ENCODE data around the gene CTNNA3. TPM values are rescaled to one million over a fixed set of nuclear protein-coding genes. Genes with fewer than 3 reads are reported as not detected.

The CTNNA3 gene
- total RNA-seq, 1 donor: not detected

- no peak overlapping the region for H3K27ac ChIP-seq (ENCODE audit: low read depth, low read length)
- H3K36me3 ChIP-seq (ENCODE audit: insufficient read depth, low read length): no peaks in the 10 kb centered on the region
- no peaks in the 10 kb centered on the region for H3K27me3 ChIP-seq (ENCODE audit: insufficient read depth, low read length)
- no peak for DNase-seq (ENCODE audit: insufficient read length, low spot score, missing footprints)
- no peaks in the 10 kb centered on the region for H3K79me2 ChIP-seq (ENCODE audit: insufficient read depth, low read length)
- H3K9me3 ChIP-seq (ENCODE audit: low read depth, low read length): no peaks in the 10 kb centered on the region
- H2AFZ ChIP-seq (ENCODE audit: low read length): no peak overlapping the region
- H3K4me3 ChIP-seq (ENCODE audit: insufficient read depth, low read length): no peak overlapping the region
- no peaks in the 10 kb centered on the region for H4K20me1 ChIP-seq (ENCODE audit: insufficient read depth, low read length)
- no peak overlapping the region for H3K4me2 ChIP-seq (ENCODE audit: insufficient read depth, low read length)
- TF ChIP-seq, protein P1, sequence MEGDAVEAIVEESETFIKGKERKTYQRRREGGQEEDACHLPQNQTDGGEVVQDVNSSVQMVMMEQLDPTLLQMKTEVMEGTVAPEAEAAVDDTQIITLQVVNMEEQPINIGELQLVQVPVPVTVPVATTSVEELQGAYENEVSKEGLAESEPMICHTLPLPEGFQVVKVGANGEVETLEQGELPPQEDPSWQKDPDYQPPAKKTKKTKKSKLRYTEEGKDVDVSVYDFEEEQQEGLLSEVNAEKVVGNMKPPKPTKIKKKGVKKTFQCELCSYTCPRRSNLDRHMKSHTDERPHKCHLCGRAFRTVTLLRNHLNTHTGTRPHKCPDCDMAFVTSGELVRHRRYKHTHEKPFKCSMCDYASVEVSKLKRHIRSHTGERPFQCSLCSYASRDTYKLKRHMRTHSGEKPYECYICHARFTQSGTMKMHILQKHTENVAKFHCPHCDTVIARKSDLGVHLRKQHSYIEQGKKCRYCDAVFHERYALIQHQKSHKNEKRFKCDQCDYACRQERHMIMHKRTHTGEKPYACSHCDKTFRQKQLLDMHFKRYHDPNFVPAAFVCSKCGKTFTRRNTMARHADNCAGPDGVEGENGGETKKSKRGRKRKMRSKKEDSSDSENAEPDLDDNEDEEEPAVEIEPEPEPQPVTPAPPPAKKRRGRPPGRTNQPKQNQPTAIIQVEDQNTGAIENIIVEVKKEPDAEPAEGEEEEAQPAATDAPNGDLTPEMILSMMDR (IDR thresholded peaks at IDR 0.05; ENCODE audit: extremely low read depth, low read depth, low read length): no peak
- H3K4me1 ChIP-seq (ENCODE audit: insufficient read depth, low read length): no peaks in the 10 kb centered on the region
Observed at GRCh38 chr10:67521546-67521945, 174.4 kb downstream of the CTNNA3 start.

GRCh38 chr10:67520924-67521520 is 175.0 kb downstream of the CTNNA3 start:
- H3K36me3 ChIP-seq (ENCODE audit: insufficient read depth, low read length): no peaks in the 10 kb centered on the region
- no peak overlapping the region for H3K4me3 ChIP-seq (ENCODE audit: insufficient read depth, low read length)
- H4K20me1 ChIP-seq (ENCODE audit: insufficient read depth, low read length): no peaks in the 10 kb centered on the region
- no peak overlapping the region for H3K4me2 ChIP-seq (ENCODE audit: insufficient read depth, low read length)
- TF ChIP-seq, protein P1 (IDR thresholded peaks at IDR 0.05; ENCODE audit: extremely low read depth, low read depth, low read length): peak; percentile 73
- DNase-seq (ENCODE audit: insufficient read length, low spot score, missing footprints): peak; percentile 85
- H3K9me3 ChIP-seq (ENCODE audit: low read depth, low read length): no peaks in the 10 kb centered on the region
- no peak overlapping the region for H2AFZ ChIP-seq (ENCODE audit: low read length)
- H3K79me2 ChIP-seq (ENCODE audit: insufficient read depth, low read length): no peaks in the 10 kb centered on the region
- no peaks in the 10 kb centered on the region for H3K27me3 ChIP-seq (ENCODE audit: insufficient read depth, low read length)
- H3K4me1 ChIP-seq (ENCODE audit: insufficient read depth, low read length): no peaks in the 10 kb centered on the region
- H3K27ac ChIP-seq (ENCODE audit: low read depth, low read length): no peak overlapping the region

- Histone ChIP-seq H3K4me1 (ENCODE audit: insufficient read depth, low read length) (no peaks in the 10 kb centered on the region), H3K4me2 (ENCODE audit: insufficient read depth, low read length) (no peak overlapping the region), H3K27me3 (ENCODE audit: insufficient read depth, low read length) (no peaks in the 10 kb centered on the region), H3K9me3 (ENCODE audit: low read depth, low read length) (no peaks in the 10 kb centered on the region), H3K36me3 (ENCODE audit: insufficient read depth, low read length) (no peaks in the 10 kb centered on the region), H3K4me3 (ENCODE audit: insufficient read depth, low read length) (no peak overlapping the region), H2AFZ (ENCODE audit: low read length) (no peak overlapping the region), H3K79me2 (ENCODE audit: insufficient read depth, low read length) (no peaks in the 10 kb centered on the region), H4K20me1 (ENCODE audit: insufficient read depth, low read length) (no peaks in the 10 kb centered on the region), H3K27ac (ENCODE audit: low read depth, low read length) (no peak overlapping the region)
- TF ChIP-seq, protein P1 (IDR thresholded peaks at IDR 0.05; ENCODE audit: extremely low read depth, low read depth, low read length): no peak
- no peak for DNase-seq (ENCODE audit: insufficient read length, low spot score, missing footprints)
Observed at GRCh38 chr10:67519434-67519833, 176.6 kb downstream of the CTNNA3 start.

GRCh38 chr10:67518756-67519155 is 177.2 kb downstream of the CTNNA3 start:
- no peaks in the 10 kb centered on the region for H3K36me3 ChIP-seq (ENCODE audit: insufficient read depth, low read length)
- H3K27ac ChIP-seq (ENCODE audit: low read depth, low read length): no peak overlapping the region
- no peaks in the 10 kb centered on the region for H4K20me1 ChIP-seq (ENCODE audit: insufficient read depth, low read length)
- H2AFZ ChIP-seq (ENCODE audit: low read length): no peak overlapping the region
- H3K4me1 ChIP-seq (ENCODE audit: insufficient read depth, low read length): no peaks in the 10 kb centered on the region
- H3K79me2 ChIP-seq (ENCODE audit: insufficient read depth, low read length): no peaks in the 10 kb centered on the region
- H3K27me3 ChIP-seq (ENCODE audit: insufficient read depth, low read length): no peaks in the 10 kb centered on the region
- TF ChIP-seq, protein P1 (IDR thresholded peaks at IDR 0.05; ENCODE audit: extremely low read depth, low read depth, low read length): no peak
- H3K4me3 ChIP-seq (ENCODE audit: insufficient read depth, low read length): no peak overlapping the region
- no peaks in the 10 kb centered on the region for H3K9me3 ChIP-seq (ENCODE audit: low read depth, low read length)
- no peak overlapping the region for H3K4me2 ChIP-seq (ENCODE audit: insufficient read depth, low read length)
- DNase-seq (ENCODE audit: insufficient read length, low spot score, missing footprints): no peak

All from osteoblast (primary cell).